Measurements from ENCODE around the gene LENG1.

Gene LENG1

DNA sequence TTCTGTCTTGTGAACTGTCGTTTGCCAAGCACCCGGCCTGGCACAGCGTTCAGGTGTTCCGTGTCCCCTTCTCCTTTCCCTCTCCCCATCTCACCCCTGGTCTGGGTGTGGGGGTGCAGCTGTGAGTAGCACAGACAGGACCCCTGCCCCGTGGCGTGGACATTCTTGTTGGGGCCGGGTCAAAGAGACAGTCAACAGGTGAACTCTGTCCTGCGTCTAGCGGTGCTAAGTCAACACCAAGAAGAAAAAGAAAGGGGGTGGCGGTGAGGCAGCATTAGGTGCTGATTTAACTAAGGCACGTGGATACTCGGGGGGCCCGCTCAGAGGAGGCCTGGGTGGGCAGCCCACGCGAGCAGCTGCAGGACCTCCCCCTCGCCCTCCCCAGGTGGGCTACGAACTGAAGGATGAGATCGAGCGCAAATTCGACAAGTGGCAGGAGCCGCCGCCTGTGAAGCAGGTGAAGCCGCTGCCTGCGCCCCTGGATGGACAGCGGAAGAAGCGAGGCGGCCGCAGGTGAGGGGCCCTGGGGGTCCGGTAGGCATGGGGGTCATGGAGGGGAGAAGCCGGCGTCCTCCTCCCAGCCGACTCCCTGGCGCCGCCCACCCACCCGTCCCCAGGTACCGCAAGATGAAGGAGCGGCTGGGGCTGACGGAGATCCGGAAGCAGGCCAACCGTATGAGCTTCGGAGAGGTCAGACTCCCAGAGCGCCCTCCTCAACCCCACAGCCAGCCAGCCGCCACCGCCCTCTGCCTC is 31.7 kb downstream of the LENG1 start:
- no peak overlapping the region for H3K4me2 ChIP-seq (ENCODE audit: low read length)
- H3K4me3 ChIP-seq (ENCODE audit: low read depth, low read length) = no peak overlapping the region
- H3K36me3 ChIP-seq (ENCODE audit: control insufficient read depth, insufficient read depth, low read length) = no peaks in the 10 kb centered on the region
- H3K79me2 ChIP-seq = no peaks in the 10 kb centered on the region
- TF ChIP-seq, protein P1, sequence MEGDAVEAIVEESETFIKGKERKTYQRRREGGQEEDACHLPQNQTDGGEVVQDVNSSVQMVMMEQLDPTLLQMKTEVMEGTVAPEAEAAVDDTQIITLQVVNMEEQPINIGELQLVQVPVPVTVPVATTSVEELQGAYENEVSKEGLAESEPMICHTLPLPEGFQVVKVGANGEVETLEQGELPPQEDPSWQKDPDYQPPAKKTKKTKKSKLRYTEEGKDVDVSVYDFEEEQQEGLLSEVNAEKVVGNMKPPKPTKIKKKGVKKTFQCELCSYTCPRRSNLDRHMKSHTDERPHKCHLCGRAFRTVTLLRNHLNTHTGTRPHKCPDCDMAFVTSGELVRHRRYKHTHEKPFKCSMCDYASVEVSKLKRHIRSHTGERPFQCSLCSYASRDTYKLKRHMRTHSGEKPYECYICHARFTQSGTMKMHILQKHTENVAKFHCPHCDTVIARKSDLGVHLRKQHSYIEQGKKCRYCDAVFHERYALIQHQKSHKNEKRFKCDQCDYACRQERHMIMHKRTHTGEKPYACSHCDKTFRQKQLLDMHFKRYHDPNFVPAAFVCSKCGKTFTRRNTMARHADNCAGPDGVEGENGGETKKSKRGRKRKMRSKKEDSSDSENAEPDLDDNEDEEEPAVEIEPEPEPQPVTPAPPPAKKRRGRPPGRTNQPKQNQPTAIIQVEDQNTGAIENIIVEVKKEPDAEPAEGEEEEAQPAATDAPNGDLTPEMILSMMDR (IDR thresholded peaks at IDR 0.05) = no peak
- H2AFZ ChIP-seq = no peak overlapping the region
- no peaks in the 10 kb centered on the region for H3K4me1 ChIP-seq
- H3K27ac ChIP-seq = no peak overlapping the region
- H3K27me3 ChIP-seq (ENCODE audit: control insufficient read depth, insufficient read depth, low read length) = no peaks in the 10 kb centered on the region
- H3K9ac ChIP-seq = no peak overlapping the region
- no peaks in the 10 kb centered on the region for H3K9me3 ChIP-seq (ENCODE audit: control insufficient read depth, low read length)

DNA sequence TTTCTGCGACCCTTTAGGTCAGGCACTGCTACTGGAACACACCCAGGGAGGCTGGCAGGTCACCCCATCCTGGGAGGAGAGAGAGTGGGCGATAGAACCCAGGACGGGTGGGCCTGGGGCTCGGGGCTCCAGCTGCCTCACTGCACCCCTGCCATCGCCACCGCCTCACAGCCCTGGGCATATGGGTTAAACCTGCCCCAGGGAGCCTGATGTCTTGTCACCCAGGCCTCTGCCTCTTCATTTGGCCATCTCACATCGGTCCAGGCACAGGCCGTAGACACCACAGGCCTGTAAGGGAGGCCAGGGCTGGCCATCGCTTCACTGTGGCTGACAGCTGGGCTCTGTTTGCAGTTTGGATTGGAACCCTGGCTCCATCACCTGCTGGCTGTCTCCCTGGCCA is 33.8 kb downstream of the LENG1 start:
- H3K36me3 ChIP-seq (ENCODE audit: control insufficient read depth, insufficient read depth, low read length) = no peaks in the 10 kb centered on the region
- TF ChIP-seq, protein P1 (IDR thresholded peaks at IDR 0.05) = no peak

DNA sequence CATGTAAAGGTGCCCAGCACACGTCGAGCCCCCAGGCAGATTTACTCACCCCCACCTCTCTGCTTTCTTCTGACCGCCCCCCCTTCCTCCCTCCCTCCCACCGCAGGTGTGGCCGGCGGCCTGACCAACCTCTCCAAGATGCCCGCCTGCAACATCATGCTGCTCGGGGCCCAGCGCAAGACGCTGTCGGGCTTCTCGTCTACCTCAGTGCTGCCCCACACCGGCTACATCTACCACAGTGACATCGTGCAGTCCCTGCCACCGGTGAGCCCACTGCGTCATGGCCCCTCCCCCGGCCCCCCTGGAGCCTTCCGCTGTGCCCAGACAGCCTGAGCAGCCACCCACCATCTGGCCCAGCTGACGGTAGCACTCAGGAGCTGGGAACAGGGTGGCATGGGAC is 35.1 kb downstream of the LENG1 start:
- Histone ChIP-seq H3K79me2 (no peaks in the 10 kb centered on the region), H3K27me3 (ENCODE audit: control insufficient read depth, insufficient read depth, low read length) (no peaks in the 10 kb centered on the region), H3K27ac (no peak overlapping the region), H3K4me1 (no peaks in the 10 kb centered on the region), H3K4me3 (ENCODE audit: low read depth, low read length) (no peak overlapping the region), H3K4me2 (ENCODE audit: low read length) (no peak overlapping the region), H3K9me3 (ENCODE audit: control insufficient read depth, low read length) (no peaks in the 10 kb centered on the region), H3K36me3 (ENCODE audit: control insufficient read depth, insufficient read depth, low read length) (no peaks in the 10 kb centered on the region), H3K9ac (no peak overlapping the region), H2AFZ (no peak overlapping the region)
- TF ChIP-seq, protein P1 (IDR thresholded peaks at IDR 0.05) = no peak

More for the DNA sequence above, 33.8 kb downstream of the LENG1 start:
- H3K9ac ChIP-seq = no peak overlapping the region
- no peak overlapping the region for H3K4me2 ChIP-seq (ENCODE audit: low read length)
- H3K27me3 ChIP-seq (ENCODE audit: control insufficient read depth, insufficient read depth, low read length) = no peaks in the 10 kb centered on the region
- H3K9me3 ChIP-seq (ENCODE audit: control insufficient read depth, low read length) = no peaks in the 10 kb centered on the region
- H3K4me3 ChIP-seq (ENCODE audit: low read depth, low read length) = no peak overlapping the region
- no peak overlapping the region for H3K27ac ChIP-seq
- H2AFZ ChIP-seq = no peak overlapping the region
- H3K4me1 ChIP-seq = no peaks in the 10 kb centered on the region
- H3K79me2 ChIP-seq = no peaks in the 10 kb centered on the region

DNA sequence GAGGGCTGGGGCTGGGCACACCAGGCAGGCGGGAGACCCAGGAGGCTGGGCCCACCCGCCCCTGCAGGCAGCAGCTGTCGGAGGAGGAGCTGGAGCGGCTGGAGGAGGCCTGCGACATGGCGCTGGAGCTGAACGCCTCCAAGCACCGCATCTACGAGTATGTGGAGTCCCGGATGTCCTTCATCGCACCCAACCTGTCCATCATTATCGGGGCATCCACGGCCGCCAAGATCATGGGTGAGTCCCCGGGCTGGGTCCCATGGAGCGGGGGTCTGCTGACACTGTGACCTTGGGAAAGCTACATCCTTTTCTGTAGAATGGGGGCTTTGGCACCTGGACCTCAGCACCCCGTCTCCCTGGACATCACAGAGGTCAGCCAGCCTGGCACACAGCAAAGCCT is 35.8 kb downstream of the LENG1 start:
- TF ChIP-seq, protein P1 (IDR thresholded peaks at IDR 0.05) = no peak
- no peak overlapping the region for H3K4me2 ChIP-seq (ENCODE audit: low read length)
- H3K9me3 ChIP-seq (ENCODE audit: control insufficient read depth, low read length) = no peaks in the 10 kb centered on the region
- H2AFZ ChIP-seq = no peak overlapping the region
- no peak overlapping the region for H3K4me3 ChIP-seq (ENCODE audit: low read depth, low read length)
- no peak overlapping the region for H3K9ac ChIP-seq
- no peaks in the 10 kb centered on the region for H3K4me1 ChIP-seq
- H3K27me3 ChIP-seq (ENCODE audit: control insufficient read depth, insufficient read depth, low read length) = no peaks in the 10 kb centered on the region
- no peaks in the 10 kb centered on the region for H3K36me3 ChIP-seq (ENCODE audit: control insufficient read depth, insufficient read depth, low read length)
- no peak overlapping the region for H3K27ac ChIP-seq
- no peaks in the 10 kb centered on the region for H3K79me2 ChIP-seq

DNA sequence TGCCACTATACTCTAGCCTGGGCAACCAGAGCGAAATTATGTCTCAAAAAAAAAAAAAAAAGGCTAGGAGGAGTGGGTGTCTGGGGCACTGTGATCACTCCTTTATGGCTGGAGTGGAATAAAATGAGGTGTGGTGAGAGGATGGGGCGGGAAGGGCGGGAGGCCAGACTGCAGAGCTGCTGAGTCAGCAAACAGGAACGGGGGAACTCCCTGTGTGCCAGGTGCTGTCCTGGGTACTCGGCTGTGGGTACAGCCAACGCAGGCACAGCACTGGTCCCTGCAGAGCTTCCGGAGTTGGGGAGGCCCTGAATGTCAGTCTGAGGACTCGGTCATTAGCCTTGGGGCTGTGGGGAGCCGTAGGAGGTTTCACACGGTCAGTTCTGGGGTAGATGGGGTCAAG is 38.3 kb downstream of the LENG1 start:
- H3K79me2 ChIP-seq = peaks cover 4% of the 10 kb centered on the region
- H3K4me3 ChIP-seq (ENCODE audit: low read depth, low read length) = no peak overlapping the region
- no peak overlapping the region for H2AFZ ChIP-seq
- H3K4me1 ChIP-seq = peaks cover 4% of the 10 kb centered on the region
- no peak overlapping the region for H3K9ac ChIP-seq
- H3K27me3 ChIP-seq (ENCODE audit: control insufficient read depth, insufficient read depth, low read length) = no peaks in the 10 kb centered on the region
- H3K27ac ChIP-seq = no peak overlapping the region
- H3K4me2 ChIP-seq (ENCODE audit: low read length) = no peak overlapping the region
- TF ChIP-seq, protein P1 (IDR thresholded peaks at IDR 0.05) = no peak
- H3K9me3 ChIP-seq (ENCODE audit: control insufficient read depth, low read length) = no peaks in the 10 kb centered on the region
- no peaks in the 10 kb centered on the region for H3K36me3 ChIP-seq (ENCODE audit: control insufficient read depth, insufficient read depth, low read length)
